Measurements from ENCODE around the gene SNCA.

- TF ChIP-seq SUZ12 (IDR thresholded peaks at IDR 0.05; ENCODE audit: extremely low read depth, insufficient read depth, insufficient read length) (no peak), YY1 (IDR thresholded peaks at IDR 0.05; ENCODE audit: insufficient read depth, insufficient read length) (no peak)
Observed at GRCh38 chr4:89745708-89746107, 91.3 kb downstream of the SNCA start.

Data from NT2/D1 (cell line).